GM03348 (cell line): ENCODE measurements around the gene FBN1.

ENCODE experiments used
- DNase-seq: peaks from one replicate; pipeline ENCODE4 v3.0.0; 2012; ENCODE audit warnings: low spot score

Gene FBN1

GRCh38 chr15:48426941-48427340 lies 218.6 kb downstream of the FBN1 start:
- no peak for DNase-seq

- no peak for DNase-seq
Observed at GRCh38 chr15:48426044-48426443, 219.5 kb downstream of the FBN1 start.

- DNase-seq: no peak
Observed at GRCh38 chr15:48425051-48425450, 220.5 kb downstream of the FBN1 start.

- no peak for DNase-seq
Observed at GRCh38 chr15:48423896-48424475, 221.5 kb downstream of the FBN1 start.

- DNase-seq: no peak
Observed at GRCh38 chr15:48423342-48423741, 222.2 kb downstream of the FBN1 start.

GRCh38 chr15:48422401-48422800 lies 223.1 kb downstream of the FBN1 start:
- no peak for DNase-seq

- DNase-seq: no peak
Observed at GRCh38 chr15:48421362-48421761, 224.1 kb downstream of the FBN1 start.

- DNase-seq: no peak
Observed at GRCh38 chr15:48419896-48420295, 225.6 kb downstream of the FBN1 start.

GRCh38 chr15:48418343-48418742 lies 227.2 kb downstream of the FBN1 start:
- DNase-seq: no peak

- no peak for DNase-seq
Observed at GRCh38 chr15:48416301-48416700, 229.2 kb downstream of the FBN1 start.

GRCh38 chr15:48415036-48415886 lies 230.2 kb downstream of the FBN1 start:
- no peak for DNase-seq

- peak; percentile 67 for DNase-seq
Observed at GRCh38 chr15:48414015-48414414, 231.5 kb downstream of the FBN1 start.

- no peak for DNase-seq
Observed at GRCh38 chr15:48413304-48413703, 232.2 kb downstream of the FBN1 start.

- peak; percentile 69 for DNase-seq
Observed at GRCh38 chr15:48411971-48412591, 233.4 kb downstream of the FBN1 start.

GRCh38 chr15:48409623-48410022 lies 235.9 kb downstream of the FBN1 start:
- no peak for DNase-seq

GRCh38 chr15:48408327-48408726 lies 237.2 kb downstream of the FBN1 start:
- DNase-seq: no peak

- DNase-seq: no peak
Observed at GRCh38 chr15:48407646-48408045, 237.9 kb downstream of the FBN1 start.

GRCh38 chr15:48406911-48407310 lies 238.6 kb downstream of the FBN1 start:
- no peak for DNase-seq

- no peak for DNase-seq
Observed at GRCh38 chr15:48406266-48406891, 239.1 kb downstream of the FBN1 start.

- DNase-seq: no peak
Observed at GRCh38 chr15:48402427-48403177, 242.9 kb downstream of the FBN1 start.

GRCh38 chr15:48400086-48400485 lies 245.4 kb downstream of the FBN1 start:
- DNase-seq: peak; percentile 53

GRCh38 chr15:48397841-48398240 lies 247.7 kb downstream of the FBN1 start:
- DNase-seq: no peak
